Endothelial cell of umbilical vein (primary cell): ENCODE measurements around the gene VPS37C. TPM values are rescaled to one million over a fixed set of nuclear protein-coding genes. Genes with fewer than 3 reads are reported as not detected.

Source experiments
- BruUV-seq: library from RNA; stranded (reverse); fragments of 400-500 nt; replicated peaks from 2 replicates; lab custom pipeline; 2021; lab: Mats Ljungman, UMichigan
- CTCF ChIA-PET: fragments of 300-600, 350-600 bp; sonication (Branson Sonifier 250); formaldehyde crosslinking; loops from one replicate; lab custom pipeline; 2021; ENCODE audit warnings: antibody characterized with exemption, inconsistent platforms; lab: Charles Lee
- POLR2A ChIA-PET: fragments of 300-600, 350-600 bp; sonication (Branson Sonifier 250); formaldehyde crosslinking; loops from one replicate; lab custom pipeline; 2021; ENCODE audit warnings: antibody characterized with exemption, inconsistent platforms; lab: Charles Lee
- DNase-seq: peaks from one replicate; pipeline ENCODE4 v3.0.0-alpha.2; 2011; ENCODE audit warnings: low read depth, low spot score
- FAIRE-seq: peaks from 2 replicates; lab custom pipeline; 2011; peaks lifted over from hg19 to GRCh38; lab: Jason Lieb, UNC
- H2AFZ ChIP-seq: 2 replicates; pipeline ENCODE4 v1.6.0; 2012; ENCODE audit warnings: low read depth, low read length, control low read depth, inconsistent platforms
- H3K27ac ChIP-seq: 2 replicates; pipeline ENCODE4 v1.5.1; 2011; ENCODE audit warnings: low read depth, mild to moderate bottlenecking, control low read depth, low read length, moderate library complexity; ENCODE audit not compliant: insufficient read depth
- H3K27me3 ChIP-seq, 2 experiments: 2 replicates each; pipeline versions ENCODE4 v1.6.0 to v1.6.1; 2011; ENCODE audit warnings: low read length in 2 of 2, mixed read lengths in 1 of 2; ENCODE audit not compliant: control insufficient read depth in 2 of 2, insufficient read depth in 2 of 2
- H3K36me3 ChIP-seq, 2 experiments: 2 replicates in 1 of 2; 3 replicates in 1 of 2; pipeline ENCODE4 v1.5.1; 2011; ENCODE audit warnings: low read length in 2 of 2, mild to moderate bottlenecking in 1 of 2, moderate library complexity in 1 of 2; ENCODE audit not compliant: control insufficient read depth in 2 of 2, insufficient read depth in 2 of 2; ENCODE audit errors: extremely low read depth in 1 of 2
- H3K4me1 ChIP-seq: 3 replicates; pipeline ENCODE4 v1.5.1; 2011; ENCODE audit warnings: mild to moderate bottlenecking, low read length; ENCODE audit not compliant: control insufficient read depth, insufficient read depth; ENCODE audit errors: extremely low read depth
- H3K4me2 ChIP-seq: 2 replicates; pipeline ENCODE4 v1.6.1; 2011; ENCODE audit warnings: low read length, control low read depth, mixed read lengths; ENCODE audit not compliant: insufficient read depth
- H3K4me3 ChIP-seq, 3 experiments: fragments of 200-600 bp in 1 of 3; sonication (generic), shearing (Covaris generic) in 1 of 3; replicated peaks in 1 of 3; 2 replicates each; pipeline ENCODE4 v1.5.1; 2011 to 2016; ENCODE audit warnings: control low read depth in 3 of 3, low read length in 3 of 3, mild to moderate bottlenecking in 2 of 3, inconsistent platforms in 1 of 3, low read depth in 1 of 3, moderate library complexity in 1 of 3; ENCODE audit not compliant: insufficient read depth in 1 of 3
- H3K79me2 ChIP-seq: 2 replicates; pipeline ENCODE4 v1.6.0; 2012; ENCODE audit warnings: low read length, inconsistent platforms; ENCODE audit not compliant: control insufficient read depth, insufficient read depth
- H3K9ac ChIP-seq: replicated peaks from 2 replicates; pipeline ENCODE3; 2011; ENCODE audit warnings: low read length, control low read depth; ENCODE audit not compliant: insufficient read depth; ENCODE audit errors: extremely low read depth
- H3K9me1 ChIP-seq: replicated peaks from 3 replicates; pipeline ENCODE4 v1.6.0; 2011; ENCODE audit warnings: mild to moderate bottlenecking, low read length; ENCODE audit not compliant: control insufficient read depth, insufficient read depth; ENCODE audit errors: extremely low read depth
- H3K9me3 ChIP-seq: replicated peaks from 2 replicates; pipeline ENCODE4 v1.5.1; 2012; ENCODE audit warnings: low read length, inconsistent platforms; ENCODE audit not compliant: control insufficient read depth, insufficient read depth
- H4K20me1 ChIP-seq: replicated peaks from 2 replicates; pipeline ENCODE3; 2011; ENCODE audit warnings: mild to moderate bottlenecking, low read length; ENCODE audit not compliant: control insufficient read depth, insufficient read depth; ENCODE audit errors: extremely low read depth
- EZH2 ChIP-seq: IDR thresholded peaks from 2 replicates; pipeline ENCODE4 v1.6.1; 2012; ENCODE audit warnings: borderline replicate concordance, low read depth, mild to moderate bottlenecking, moderate library complexity, low read length, inconsistent platforms; ENCODE audit not compliant: severe bottlenecking
- FOS ChIP-seq: IDR thresholded peaks from 2 replicates; pipeline ENCODE4 v1.6.1; 2011; ENCODE audit warnings: mild to moderate bottlenecking, low read length, moderate library complexity, borderline replicate concordance; ENCODE audit not compliant: insufficient read depth
- GATA2 ChIP-seq: IDR thresholded peaks from 2 replicates; pipeline ENCODE4 v1.7.0; 2011; ENCODE audit warnings: low read depth, mild to moderate bottlenecking, moderate library complexity, mixed read lengths, low read length; ENCODE audit not compliant: insufficient read length, insufficient read depth
- JUN ChIP-seq: IDR thresholded peaks from 2 replicates; pipeline ENCODE4 v1.6.1; 2011; ENCODE audit warnings: borderline replicate concordance, low read depth; ENCODE audit not compliant: insufficient read length, insufficient read depth
- MYC ChIP-seq: IDR thresholded peaks from one replicate; pipeline ENCODE4 v1.6.1; 2011; ENCODE audit warnings: mild to moderate bottlenecking, low read depth, low read length
- POLR2A ChIP-seq: IDR thresholded peaks from 2 replicates; pipeline ENCODE4 v1.6.1; 2012; ENCODE audit warnings: low read depth, mild to moderate bottlenecking, control low read depth, low read length
- POLR2AphosphoS5 ChIP-seq: IDR thresholded peaks from 2 replicates; pipeline ENCODE4 v1.6.1; 2012; ENCODE audit warnings: low read depth, mild to moderate bottlenecking, control low read depth, low read length, moderate library complexity; ENCODE audit not compliant: insufficient read depth
- dilution Hi-C: fragments of 300-500 bp; cut with MboI; formaldehyde crosslinking; loops from one replicate; pipeline ENCODE4 v1.15.0; 2019; ENCODE audit warnings: low sequenced_read_pairs; ENCODE audit not compliant: extremely low pct_ligation_motif_present
- intact Hi-C: fragments of 100-400 bp; cut with micrococcal nuclease; formaldehyde crosslinking; loops from one replicate; pipeline ENCODE4 v1.10.0; 2022
- polyA plus RNA-seq, 4 experiments: library from polyadenylated mRNA; depleted of rRNA in 3 of 4; stranded (reverse) in 3 of 4; unstranded in 1 of 4; fragments of >200 nt; gene quantifications; 2 replicates each; pipeline versions ENCODE4 v1.2.1 to v1.2.3, GENCODE V29; 2011 to 2012; ENCODE audit warnings: missing spikeins in 1 of 4
- total RNA-seq: library from RNA; stranded (reverse); gene quantifications from 2 replicates; pipeline ENCODE4 v1.2.3, GENCODE V29; 2021
- TF ChIP-seq, protein P1 (sequence below), 2 donors: IDR thresholded peaks; 1 replicate in 1 of 2; 2 replicates in 1 of 2; pipeline ENCODE4 v1.5.1; 2011; ENCODE audit warnings: low read length in 2 of 2, mild to moderate bottlenecking in 2 of 2, moderate library complexity in 2 of 2, control low read depth in 1 of 2, inconsistent platforms in 1 of 2, low read depth in 1 of 2; ENCODE audit not compliant: insufficient read depth in 1 of 2; ENCODE audit errors: extremely low read depth in 1 of 2
- TF ChIP-seq, protein P2 (sequence below): IDR thresholded peaks from 2 replicates; pipeline ENCODE4 v1.6.1; 2011; ENCODE audit not compliant: insufficient read depth, insufficient read length

The VPS37C gene
- total and polyA plus RNA-seq, 2 donors (not counting 3 experiments of a cell fraction or from before 2014, with no cell fraction given) = 17.7 to 23.4 TPM

GRCh38 chr11:61108847-61109585 is 52.2 kb downstream of the VPS37C start:
- no peak overlapping the region for H3K4me2 ChIP-seq
- DNase-seq (no peak), FAIRE-seq (no peak)
- ChIA-PET POLR2A (no interaction called here), CTCF (no interaction called here)
- H3K9ac ChIP-seq = no peak overlapping the region
- no peaks in the 10 kb centered on the region for H4K20me1 ChIP-seq
- H3K9me1 ChIP-seq = no peaks in the 10 kb centered on the region
- BruUV-seq = no TSS peak
- no peaks in the 10 kb centered on the region for H3K79me2 ChIP-seq
- H3K4me3 ChIP-seq = no peak overlapping the region
- no peaks in the 10 kb centered on the region for H3K36me3 ChIP-seq
- H2AFZ ChIP-seq = no peak overlapping the region
- no peaks in the 10 kb centered on the region for H3K9me3 ChIP-seq
- dilution Hi-C loops = no loop called here
- no peak overlapping the region for H3K27ac ChIP-seq
- no peaks in the 10 kb centered on the region for H3K27me3 ChIP-seq
- H3K4me1 ChIP-seq = no peaks in the 10 kb centered on the region
- TF ChIP-seq POLR2A = no peak
- TF ChIP-seq, protein P1, sequence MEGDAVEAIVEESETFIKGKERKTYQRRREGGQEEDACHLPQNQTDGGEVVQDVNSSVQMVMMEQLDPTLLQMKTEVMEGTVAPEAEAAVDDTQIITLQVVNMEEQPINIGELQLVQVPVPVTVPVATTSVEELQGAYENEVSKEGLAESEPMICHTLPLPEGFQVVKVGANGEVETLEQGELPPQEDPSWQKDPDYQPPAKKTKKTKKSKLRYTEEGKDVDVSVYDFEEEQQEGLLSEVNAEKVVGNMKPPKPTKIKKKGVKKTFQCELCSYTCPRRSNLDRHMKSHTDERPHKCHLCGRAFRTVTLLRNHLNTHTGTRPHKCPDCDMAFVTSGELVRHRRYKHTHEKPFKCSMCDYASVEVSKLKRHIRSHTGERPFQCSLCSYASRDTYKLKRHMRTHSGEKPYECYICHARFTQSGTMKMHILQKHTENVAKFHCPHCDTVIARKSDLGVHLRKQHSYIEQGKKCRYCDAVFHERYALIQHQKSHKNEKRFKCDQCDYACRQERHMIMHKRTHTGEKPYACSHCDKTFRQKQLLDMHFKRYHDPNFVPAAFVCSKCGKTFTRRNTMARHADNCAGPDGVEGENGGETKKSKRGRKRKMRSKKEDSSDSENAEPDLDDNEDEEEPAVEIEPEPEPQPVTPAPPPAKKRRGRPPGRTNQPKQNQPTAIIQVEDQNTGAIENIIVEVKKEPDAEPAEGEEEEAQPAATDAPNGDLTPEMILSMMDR (IDR thresholded peaks at IDR 0.05; ENCODE audit: extremely low read depth in 1 of 2, insufficient read depth in 1 of 2, low read depth in 1 of 2, low read length in 2 of 2) = no peak
- TF ChIP-seq, protein P2, sequence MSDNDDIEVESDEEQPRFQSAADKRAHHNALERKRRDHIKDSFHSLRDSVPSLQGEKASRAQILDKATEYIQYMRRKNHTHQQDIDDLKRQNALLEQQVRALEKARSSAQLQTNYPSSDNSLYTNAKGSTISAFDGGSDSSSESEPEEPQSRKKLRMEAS = no peak
- no peak for TF ChIP-seq POLR2AphosphoS5
- TF ChIP-seq EZH2 = no peak
- TF ChIP-seq MYC = no peak
- no peak for TF ChIP-seq GATA2
- no peak for TF ChIP-seq JUN
- no peak for TF ChIP-seq FOS
- intact Hi-C loops = no loop called here
